Fibroblast of lung (primary cell): ENCODE results near the gene CTDSPL.

Source experiments
- CTCF ChIP-seq, 2 donors: IDR thresholded peaks in 1 of 2; conservative IDR thresholded peaks in 1 of 2; 1 replicate in 1 of 2; 2 replicates in 1 of 2; pipeline ENCODE4 v1.5.1; 2011 to 2012; ENCODE audit warnings: low read length in 2 of 2, control low read depth in 1 of 2, inconsistent platforms in 1 of 2, low read depth in 1 of 2, mild to moderate bottlenecking in 1 of 2
- EZH2 ChIP-seq: IDR thresholded peaks from 2 replicates; pipeline ENCODE4 v1.5.1; 2012; ENCODE audit warnings: low read length, control low read depth, mild to moderate bottlenecking; ENCODE audit errors: missing control alignments

GRCh38 chr3:38029400-38030125 lies 167.9 kb downstream of the CTDSPL start, which contains the start of gene PLCD1:
- TF ChIP-seq CTCF (conservative IDR thresholded peaks at IDR 0.05 in 1 of 2, IDR thresholded peaks at IDR 0.05 in 1 of 2; ENCODE audit: low read depth in 1 of 2, low read length in 2 of 2) (no peak), EZH2 (no peak)
